ENCODE measurements around the gene BCL2. TPM values are rescaled to one million over a fixed set of nuclear protein-coding genes. Genes with fewer than 3 reads are reported as not detected.

The BCL2 gene
- total RNA-seq, 1 donor from 2014 or later, result 17.9 TPM

DNA sequence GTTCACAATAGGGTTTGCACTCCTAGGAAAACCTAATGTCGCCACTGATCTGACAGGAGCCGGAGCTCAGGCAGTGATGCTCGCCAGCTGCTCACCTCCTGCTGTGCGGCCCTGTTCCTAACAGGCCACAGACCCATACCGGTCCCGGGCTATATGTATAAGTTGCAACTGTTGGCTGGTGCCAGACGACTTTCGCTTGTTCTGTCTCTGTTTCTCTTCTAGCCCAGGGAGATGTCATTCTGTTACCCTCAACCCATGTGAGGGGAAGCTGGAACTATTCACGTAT is 170.3 kb downstream of the BCL2 start:
- no peak for FAIRE-seq
- no peak for DNase-seq (ENCODE audit: low spot score in 2 of 2)

DNA sequence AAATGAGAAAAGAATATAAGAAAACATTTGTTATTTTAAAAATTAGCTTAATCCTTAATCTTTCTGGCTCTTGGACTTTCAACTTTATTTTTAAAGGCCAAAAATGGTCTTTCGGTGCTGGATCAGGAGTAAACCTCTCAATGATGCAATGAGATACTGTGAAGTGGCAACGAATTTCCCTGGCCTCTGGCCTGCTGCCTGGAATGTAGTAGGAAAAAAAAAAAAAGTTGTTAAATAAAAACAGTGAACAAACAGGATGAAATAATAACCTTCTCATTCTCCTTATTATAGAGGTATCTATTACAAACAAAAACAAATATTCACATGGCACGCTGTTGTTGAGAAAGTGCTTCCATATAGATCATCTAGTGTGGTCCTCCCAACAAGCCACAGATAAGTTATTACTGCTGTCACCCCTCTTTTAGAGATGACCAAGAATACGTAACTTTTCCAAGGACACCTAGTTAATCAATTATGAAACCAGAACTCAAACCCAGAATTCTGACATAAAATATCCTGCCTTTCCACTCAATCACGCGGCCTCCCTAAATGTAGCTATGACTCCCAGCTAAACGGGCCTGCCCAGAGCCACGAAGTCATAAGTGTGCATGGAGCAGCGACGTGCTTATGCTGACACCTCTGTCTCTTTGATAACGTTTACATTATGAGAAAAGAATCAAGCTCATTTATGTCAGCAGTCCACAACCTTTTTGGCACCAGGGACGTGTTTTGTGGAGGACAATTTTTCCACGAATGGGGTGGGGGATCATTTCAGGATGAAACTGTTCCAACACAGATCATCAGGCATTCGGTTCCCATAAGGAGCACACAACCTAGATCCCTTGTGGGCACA is 170.9 kb downstream of the BCL2 start:
- DNase-seq (ENCODE audit: low spot score in 2 of 2) (no peak), FAIRE-seq (no peak)

DNA sequence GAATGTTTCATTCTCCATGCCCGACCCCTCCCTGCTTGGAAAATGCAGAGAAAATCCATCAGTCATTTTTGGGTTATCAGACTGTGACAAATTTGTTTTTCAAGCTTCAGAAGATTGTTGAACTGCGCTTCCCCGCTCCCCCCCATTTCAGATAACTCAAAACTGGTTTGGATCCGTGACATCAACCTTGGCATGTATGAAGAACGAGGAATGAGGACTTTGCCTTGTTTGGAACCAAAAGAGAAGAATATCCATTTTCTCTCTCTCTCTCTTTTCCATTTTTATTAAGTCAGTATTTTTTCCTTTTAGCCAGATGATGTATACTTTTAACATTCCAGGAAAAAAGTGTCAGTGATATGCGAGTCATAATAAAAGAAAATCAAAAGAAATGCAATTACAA is 171.6 kb downstream of the BCL2 start:
- DNase-seq (ENCODE audit: low spot score in 2 of 2) (no peak), FAIRE-seq (no peak)

DNA sequence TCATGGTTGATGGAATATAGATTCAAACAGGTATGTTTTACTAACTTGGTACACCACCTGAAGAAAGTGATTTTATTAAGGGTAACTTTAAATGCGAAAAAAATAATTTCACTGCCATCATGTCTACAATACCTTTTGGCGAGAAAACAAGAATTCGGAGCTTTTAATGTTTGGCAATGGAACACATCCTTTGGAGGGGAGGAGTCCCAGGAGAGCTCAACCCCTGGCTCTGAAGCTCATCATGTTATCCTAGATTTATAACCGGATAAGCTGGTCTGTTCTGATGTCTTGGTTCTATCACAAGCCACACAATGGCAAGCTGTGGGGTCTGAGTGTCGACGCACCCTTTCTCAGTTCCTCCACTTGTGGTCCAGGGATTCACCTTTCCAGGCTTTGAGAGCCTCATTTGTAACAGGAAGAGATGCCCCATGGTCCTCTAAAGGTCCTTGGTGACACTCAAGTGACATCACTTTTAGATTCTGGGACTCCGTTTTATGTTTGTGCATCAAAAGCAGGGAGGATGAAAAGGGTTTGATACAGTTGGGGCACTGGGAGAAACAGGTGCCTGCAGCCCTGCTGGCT is 172.7 kb downstream of the BCL2 start:
- no peak for DNase-seq (ENCODE audit: low spot score in 2 of 2)
- FAIRE-seq, result no peak

DNA sequence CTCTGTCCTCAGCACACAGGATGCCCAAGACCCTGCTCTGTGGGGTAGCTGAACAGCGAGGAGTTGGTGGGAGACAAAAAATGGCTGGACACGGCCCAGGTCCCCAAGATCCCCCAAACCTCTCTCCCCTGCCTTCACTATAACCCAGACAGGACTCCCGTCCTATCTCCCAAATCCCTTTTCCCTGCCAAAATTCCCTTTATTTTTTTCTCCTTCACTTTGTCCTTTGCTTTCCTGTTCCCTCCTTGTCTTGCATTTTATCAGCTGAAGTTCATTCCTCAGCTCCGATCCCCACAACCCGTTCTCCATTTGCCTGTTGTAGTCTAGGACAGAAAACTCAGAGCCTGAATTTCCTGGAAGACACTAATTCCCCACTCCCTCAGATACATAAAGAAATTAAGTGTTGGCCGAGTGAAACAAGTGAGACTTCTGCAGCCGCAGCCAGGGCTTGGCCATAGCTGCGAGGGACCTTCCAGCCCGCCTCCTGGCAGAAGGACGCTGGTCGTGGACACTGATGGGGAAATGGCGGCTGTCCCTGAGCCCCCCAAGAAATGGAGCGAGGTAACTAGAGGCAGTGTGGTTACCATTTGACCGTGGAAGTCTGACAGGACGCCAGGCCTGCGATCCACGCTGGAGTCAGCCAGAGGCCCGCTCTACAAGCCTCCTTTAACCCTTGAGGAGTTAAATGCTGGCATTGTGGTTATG is 173.6 kb downstream of the BCL2 start:
- FAIRE-seq (no peak), DNase-seq (ENCODE audit: low spot score in 2 of 2) (no peak)

DNA sequence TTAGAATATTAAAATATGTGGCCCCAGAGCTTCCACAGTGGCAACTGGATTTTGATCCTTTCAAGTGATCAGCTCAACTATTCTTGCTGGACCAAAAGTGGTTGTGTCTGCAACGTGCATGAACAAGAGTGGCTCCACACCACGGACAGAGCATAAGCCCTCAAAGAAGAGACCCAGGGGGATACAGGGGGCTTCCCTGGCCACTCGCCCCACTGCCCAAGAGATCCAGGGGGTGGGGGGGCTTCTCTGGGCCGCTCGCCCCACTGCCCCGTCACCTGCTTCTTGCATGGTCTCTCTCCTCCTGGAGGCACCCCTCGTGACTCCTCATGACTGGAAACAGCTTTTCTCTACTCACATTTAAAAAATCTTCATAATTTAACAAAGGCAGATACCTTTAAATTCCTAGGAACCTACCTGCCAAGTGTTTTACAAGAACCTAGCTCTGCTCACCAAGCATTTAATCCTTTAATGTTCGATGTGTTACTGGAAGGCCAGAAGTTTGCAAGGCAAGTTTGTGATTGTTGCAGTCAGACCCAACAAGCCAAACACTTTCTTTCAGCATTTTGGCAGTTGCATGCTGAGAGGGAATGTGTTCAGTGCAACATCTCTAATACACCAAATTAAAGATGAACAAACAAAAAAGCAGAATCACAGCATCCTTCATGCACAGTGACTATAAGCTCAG is 174.3 kb downstream of the BCL2 start:
- DNase-seq (ENCODE audit: low spot score in 2 of 2) (no peak), FAIRE-seq (no peak)

DNA sequence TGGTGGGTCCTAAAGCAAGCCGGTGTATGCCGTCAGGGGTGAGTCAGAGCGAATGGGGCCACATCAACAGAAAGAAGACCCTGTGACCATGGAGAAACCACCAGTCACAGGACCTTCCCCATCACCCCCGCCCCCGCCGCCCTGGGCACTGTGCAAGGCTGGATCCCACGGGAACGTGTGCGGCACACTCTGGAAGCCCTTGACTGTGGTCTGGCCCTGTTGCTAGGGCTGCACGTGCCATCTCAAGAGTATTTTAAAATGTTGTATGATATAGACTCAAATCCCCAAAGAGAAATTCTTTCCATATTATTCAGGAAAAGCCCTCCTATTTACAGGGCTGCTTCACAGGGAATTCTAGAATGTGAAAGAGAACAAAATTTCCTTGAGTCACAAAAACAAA is 174.8 kb downstream of the BCL2 start:
- DNase-seq (ENCODE audit: low spot score in 2 of 2) (no peak), FAIRE-seq (no peak)

DNA sequence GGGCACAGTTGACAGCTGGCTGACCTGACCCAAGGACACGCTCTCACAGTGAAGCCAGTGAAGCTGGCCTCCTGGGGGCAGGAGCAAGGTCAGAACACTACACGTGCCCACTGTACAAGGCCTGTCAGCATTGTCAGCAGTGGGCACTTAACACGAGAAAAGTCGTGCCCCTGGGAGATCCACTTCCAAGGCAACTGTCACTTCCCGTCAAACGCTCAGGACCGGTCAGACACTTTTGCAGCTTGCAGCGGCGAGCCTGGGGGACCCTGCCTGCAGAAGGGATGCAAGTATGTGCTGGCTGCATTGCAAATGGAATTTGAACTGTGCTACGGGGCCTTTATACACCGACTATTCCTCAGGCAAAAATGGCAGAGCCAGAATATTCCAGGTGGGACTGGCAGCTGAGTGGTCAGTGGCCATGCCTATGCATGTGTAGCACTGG is 176.2 kb downstream of the BCL2 start:
- DNase-seq (ENCODE audit: low spot score in 2 of 2) (no peak), FAIRE-seq (no peak)

DNA sequence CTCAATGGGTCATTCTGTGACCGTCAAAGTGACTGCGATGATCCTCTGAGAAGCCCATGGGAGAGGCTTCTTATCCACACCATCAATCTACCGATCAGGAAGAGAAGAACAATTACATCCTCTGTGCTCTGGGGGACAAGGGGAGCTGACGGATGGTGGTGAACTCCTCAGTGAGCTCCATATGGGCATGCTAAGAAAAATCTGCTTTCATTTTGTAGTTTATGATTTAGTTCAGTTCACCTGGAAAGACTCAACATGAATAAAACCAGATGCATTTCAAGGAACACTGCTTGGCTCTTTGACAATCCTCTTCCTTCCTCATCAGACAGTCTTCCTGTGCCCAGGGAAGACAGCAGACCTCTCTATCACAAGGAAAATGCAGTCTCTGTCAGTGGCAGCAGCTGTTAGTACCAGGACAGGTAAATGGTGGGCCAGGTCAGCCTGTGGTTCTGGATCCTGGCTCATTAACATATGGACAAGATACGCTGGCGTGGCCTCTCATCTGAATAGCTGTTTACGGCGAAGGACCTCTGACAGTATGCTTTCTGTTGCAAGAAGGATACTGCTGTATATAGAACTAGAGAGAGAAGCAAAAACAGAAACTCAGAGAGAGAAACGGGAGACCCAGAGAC is 176.9 kb downstream of the BCL2 start:
- DNase-seq (ENCODE audit: low spot score in 2 of 2) (no peak), FAIRE-seq (no peak)

DNA sequence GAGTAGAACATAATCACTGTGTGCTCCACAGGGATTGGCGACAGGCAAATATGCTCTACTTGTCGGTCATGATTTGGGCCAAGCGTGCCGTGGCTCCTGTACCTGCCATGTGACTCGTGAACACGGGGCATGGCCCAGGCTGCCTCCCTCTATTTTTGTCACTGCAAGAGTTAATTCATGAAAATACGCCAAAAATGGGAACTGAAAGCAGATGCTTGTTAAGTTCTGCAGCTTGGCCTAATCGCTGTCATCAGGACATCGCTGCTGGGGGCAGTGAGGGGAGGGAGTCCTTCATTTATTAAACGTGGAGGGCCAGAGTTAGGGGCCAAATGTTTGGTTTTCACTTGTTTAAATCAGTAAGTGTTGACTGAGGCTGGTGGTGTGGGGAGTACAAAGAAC is 177.8 kb downstream of the BCL2 start:
- FAIRE-seq (no peak), DNase-seq (ENCODE audit: low spot score in 2 of 2) (no peak)

DNA sequence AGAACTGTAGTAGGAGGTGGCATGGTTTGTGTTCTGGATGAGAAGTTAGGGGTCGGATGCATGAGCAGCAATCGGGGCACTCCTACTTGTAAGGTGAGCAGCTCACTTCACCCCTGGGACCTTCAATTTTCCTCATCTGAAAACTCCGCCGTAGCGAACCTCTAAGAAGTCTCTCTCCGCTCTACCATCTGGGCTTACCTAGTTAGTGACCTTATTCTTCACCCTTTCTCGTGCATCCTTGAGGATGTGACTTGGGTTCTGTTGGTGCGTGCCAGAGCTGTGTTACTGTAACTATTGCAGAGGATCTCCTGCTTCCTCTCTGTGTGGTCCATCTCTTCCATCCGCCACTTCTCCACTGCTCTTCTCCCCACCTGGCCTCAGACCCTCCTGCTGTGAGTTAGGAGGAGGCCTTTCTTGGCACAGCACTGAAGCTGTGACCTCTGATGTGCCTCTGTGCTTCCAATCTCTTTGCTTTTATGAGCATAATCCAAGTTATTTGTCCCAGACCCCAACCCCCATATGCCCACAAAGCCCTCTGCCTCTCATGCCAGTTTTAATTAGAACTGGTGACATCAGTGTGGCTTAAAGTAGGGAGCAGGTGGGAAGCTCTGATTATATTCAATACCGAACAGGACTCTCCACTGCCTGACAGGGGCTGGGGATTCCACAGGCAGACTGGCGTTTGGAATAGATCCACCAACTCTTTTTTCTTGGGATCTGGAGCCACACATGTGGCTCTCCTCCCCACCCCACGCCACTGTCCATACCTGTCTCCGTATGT is 178.4 kb downstream of the BCL2 start:
- DNase-seq (ENCODE audit: low spot score in 2 of 2) (no peak), FAIRE-seq (no peak)

DNA sequence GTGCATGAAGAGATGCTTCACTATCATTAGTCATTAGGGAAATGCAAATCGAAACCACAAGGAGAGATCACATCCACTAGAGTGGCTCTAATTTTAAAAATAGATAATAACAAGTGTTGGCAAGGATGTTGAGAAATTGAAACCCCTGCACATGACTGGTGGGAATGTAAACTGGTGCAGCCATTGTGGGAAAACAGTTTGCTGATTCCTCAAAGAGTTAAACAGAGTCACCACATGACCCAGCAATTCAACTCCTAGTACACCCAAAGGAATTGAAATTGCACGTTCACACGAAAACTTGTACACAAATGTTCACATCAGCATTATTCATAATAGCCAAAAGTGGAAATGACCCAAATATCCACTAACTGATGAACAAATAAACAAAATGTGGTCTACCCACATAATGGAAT is 179.5 kb downstream of the BCL2 start:
- no peak for FAIRE-seq
- no peak for DNase-seq (ENCODE audit: low spot score in 2 of 2)

DNA sequence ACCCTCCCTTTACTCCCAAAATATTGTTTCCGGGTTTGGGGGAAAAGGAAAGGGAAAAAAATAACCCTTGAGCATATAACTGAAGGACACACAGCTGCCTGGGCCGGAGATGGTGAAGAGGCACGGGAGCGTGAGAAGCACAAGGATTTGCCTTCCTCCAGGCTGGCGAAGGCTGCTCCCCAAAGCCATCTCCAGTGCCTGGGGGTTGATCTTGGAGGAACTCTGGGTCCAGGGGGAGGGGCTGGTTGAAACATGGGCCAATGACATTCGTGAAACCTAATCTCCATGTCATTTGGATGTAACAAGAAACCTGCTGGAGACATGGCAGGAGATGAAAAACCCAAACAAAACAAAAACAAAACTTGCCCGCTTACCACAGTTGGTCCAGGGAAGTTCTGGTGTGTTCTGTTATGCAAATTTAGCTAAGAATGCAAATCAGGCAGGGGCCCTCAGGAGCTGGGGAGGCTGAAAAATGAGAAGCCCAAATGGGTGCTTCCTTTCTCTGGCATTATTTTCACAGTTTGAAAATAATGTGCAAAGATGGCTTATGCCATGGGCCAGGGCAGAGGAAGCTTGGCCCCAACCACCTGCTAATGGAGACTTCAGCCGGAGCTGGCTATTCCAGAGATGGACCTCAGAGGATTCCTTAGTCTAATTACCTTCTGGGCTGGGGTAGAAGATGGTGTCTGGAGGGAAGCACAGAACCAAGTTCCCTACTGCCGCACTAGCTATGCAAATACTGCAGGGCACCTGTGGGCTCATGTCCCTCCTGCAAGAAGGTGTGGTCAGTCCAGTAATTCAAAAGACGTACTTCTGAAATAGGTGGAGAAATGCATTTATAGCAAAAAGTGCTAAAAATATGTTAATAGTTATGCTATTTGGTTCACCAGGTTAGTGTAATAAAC is 180.9 kb downstream of the BCL2 start:
- DNase-seq (ENCODE audit: low spot score in 2 of 2), result no peak
- no peak for FAIRE-seq

DNA sequence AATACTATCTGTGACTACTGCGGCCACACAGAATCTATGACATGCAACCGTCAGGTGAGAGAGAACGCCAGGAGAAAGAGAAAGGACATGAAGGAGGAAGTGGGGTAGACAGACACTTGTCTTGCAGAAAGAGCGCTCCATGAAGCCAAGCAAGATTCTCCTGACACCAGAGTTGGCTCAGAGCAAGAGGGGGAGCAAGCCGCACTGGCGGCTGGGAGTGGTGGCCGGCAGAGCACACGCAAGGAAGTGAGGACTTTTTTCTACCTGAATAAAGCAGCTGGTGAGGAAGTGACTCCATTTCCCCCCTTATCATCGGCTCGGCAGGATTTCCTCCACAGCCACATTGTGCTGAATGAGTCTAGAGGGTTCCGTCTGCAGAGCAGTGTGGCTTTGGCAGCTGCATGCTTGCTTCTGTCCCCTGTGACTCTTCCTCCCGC is 181.6 kb downstream of the BCL2 start:
- no peak for FAIRE-seq
- DNase-seq (ENCODE audit: low spot score in 2 of 2), result no peak

DNA sequence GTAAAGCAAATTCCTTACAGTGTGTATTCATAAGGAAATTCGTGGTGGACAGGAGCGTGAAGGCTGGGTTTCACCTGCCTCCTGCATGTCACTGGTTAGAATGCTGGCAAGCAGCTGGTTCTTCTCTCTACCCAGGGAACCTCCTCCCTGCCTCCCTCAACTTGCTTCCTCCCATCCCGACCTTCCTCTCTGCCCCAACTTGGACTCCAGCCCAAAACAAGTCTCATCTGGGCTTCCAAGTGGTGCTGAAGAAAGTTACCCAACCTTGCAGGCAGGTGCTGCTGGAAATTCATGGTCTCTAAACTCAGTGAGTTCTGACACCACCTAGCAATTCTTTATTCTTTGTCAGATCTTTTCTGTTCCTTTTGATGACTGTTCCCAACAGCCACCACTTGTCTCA is 184.5 kb downstream of the BCL2 start:
- DNase-seq (ENCODE audit: low spot score in 2 of 2), result no peak
- no peak for FAIRE-seq

DNA sequence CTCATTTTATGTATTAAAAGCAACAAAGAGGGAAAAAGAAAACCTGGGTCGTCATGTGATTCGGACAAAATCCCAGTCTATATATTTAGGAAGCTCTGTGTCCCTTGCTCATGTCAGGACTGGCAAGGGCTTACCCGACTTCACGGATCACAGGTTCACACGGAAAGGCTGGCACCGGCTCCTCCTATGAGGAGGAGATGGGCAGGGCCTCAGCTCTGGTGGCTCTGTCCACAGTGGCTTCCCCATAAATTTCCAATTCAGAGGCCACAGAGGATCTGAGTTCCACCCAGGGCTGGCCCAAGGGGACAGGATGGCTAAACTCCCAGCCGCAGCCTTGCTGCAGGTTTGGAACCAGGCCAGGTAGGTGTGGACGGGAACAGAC is 186.8 kb downstream of the BCL2 start:
- DNase-seq (ENCODE audit: low spot score in 2 of 2) (no peak), FAIRE-seq (no peak)

DNA sequence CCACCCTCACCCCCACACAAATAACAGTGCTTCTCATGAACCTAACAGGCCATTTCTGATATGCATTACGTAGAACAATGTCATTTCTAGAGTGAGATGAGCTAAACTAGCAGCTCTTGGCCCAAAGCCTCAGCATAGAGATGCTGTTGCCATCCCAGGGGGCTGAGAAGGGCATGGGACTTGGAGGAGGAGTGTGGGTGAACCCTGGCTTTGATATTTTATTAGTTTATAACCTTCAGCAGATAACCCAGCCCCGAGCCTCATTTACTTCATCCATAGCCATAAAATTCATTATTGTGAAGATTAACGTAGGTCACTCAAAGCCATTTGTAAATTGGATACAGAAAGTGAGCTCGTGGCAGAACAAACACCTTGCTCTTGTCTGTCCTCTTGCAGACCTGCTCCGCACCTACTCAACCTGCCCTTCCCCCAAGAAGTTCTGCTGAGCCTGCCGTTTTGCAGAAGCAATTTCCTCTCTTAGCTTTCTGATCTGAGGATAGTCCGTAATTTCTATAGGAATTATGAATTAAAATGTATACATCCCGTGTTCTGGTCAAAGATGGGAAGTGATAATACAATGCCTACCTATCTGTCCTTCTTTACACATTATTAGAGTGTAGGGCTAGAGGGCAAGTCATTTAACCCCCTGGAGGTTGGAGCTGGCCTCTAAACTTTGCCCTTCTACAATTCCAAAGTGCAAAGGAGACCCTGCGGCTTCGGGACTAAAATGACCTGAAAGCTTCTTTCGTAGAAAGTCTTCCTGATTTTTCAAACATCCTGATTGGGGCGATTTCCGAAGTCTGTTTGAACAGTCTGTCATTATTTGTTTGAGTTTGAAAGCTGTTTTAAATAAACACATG is 187.4 kb downstream of the BCL2 start:
- no peak for FAIRE-seq
- no peak for DNase-seq (ENCODE audit: low spot score in 2 of 2)
